Parathyroid adenoma (tissue), 2 donors: Measurements from ENCODE around the gene EOLA2.
A peak's percentile ranks its signal among the peaks of the same experiment; 100 is the strongest.
"Not testable (repeated sequence)": the region's sequence is repeated elsewhere in the genome, so short reads cannot be mapped to it uniquely, and the experiment has no call there.

Experiments used
- H2AFZ ChIP-seq: fragments of 300-600 bp; sonication (generic); one replicate; pipeline ENCODE4 v1.7.0; 2017; ENCODE audit warnings: antibody characterized with exemption, mild to moderate bottlenecking
- H3K27ac ChIP-seq: fragments of 300-600 bp; sonication (generic); one replicate; pipeline ENCODE4 v1.7.0; 2017
- H3K27me3 ChIP-seq: fragments of 300-600 bp; sonication (generic); one replicate; pipeline ENCODE4 v1.7.0; 2017; ENCODE audit warnings: low read length; ENCODE audit not compliant: control insufficient read depth, insufficient read depth
- H3K36me3 ChIP-seq: fragments of 300-600 bp; sonication (generic); one replicate; pipeline ENCODE4 v1.7.0; 2017; ENCODE audit warnings: low read length; ENCODE audit not compliant: control insufficient read depth, insufficient read depth
- H3K4me1 ChIP-seq: fragments of 300-600 bp; sonication (generic); one replicate; pipeline ENCODE4 v1.7.0; 2017; ENCODE audit warnings: control low read depth
- H3K4me2 ChIP-seq: fragments of 300-600 bp; sonication (generic); one replicate; pipeline ENCODE4 v1.7.0; 2017; ENCODE audit warnings: low read length
- H3K4me3 ChIP-seq: fragments of 300-600 bp; sonication (generic); one replicate; pipeline ENCODE4 v1.7.0; 2017; ENCODE audit warnings: low read depth, low read length
- H3K79me2 ChIP-seq: fragments of 300-600 bp; sonication (generic); one replicate; pipeline ENCODE4 v1.7.0; 2017; ENCODE audit warnings: control low read depth
- H3K9ac ChIP-seq: fragments of 300-600 bp; sonication (generic); one replicate; pipeline ENCODE4 v1.7.0; 2017; ENCODE audit warnings: mild to moderate bottlenecking
- H3K9me3 ChIP-seq: fragments of 300-600 bp; sonication (generic); one replicate; pipeline ENCODE4 v1.7.0; 2017; ENCODE audit warnings: low read length; ENCODE audit not compliant: control insufficient read depth
- TF ChIP-seq, protein P1 (sequence below): fragments of 300-600 bp; sonication (generic); IDR thresholded peaks from one replicate; pipeline ENCODE4 v1.7.0; 2017; ENCODE audit warnings: antibody characterized with exemption, mild to moderate bottlenecking
- donor health status: primary hyperparathyroidism.

Gene EOLA2

GRCh38 chrX:149949743-149950436, 11.6 kb upstream of the EOLA2 start:
- Histone ChIP-seq H2AFZ (peak overlapping the region; percentile 28), H3K36me3 (no peaks in the 10 kb centered on the region), H3K4me3 (no peak overlapping the region), H3K27ac (peak overlapping the region; percentile 85), H3K9me3 (no peaks in the 10 kb centered on the region), H3K79me2 (no peaks in the 10 kb centered on the region), H3K4me2 (no peak overlapping the region), H3K27me3 (no peaks in the 10 kb centered on the region), H3K4me1 (peaks cover 9% of the 10 kb centered on the region), H3K9ac (no peak overlapping the region)
- TF ChIP-seq, protein P1, sequence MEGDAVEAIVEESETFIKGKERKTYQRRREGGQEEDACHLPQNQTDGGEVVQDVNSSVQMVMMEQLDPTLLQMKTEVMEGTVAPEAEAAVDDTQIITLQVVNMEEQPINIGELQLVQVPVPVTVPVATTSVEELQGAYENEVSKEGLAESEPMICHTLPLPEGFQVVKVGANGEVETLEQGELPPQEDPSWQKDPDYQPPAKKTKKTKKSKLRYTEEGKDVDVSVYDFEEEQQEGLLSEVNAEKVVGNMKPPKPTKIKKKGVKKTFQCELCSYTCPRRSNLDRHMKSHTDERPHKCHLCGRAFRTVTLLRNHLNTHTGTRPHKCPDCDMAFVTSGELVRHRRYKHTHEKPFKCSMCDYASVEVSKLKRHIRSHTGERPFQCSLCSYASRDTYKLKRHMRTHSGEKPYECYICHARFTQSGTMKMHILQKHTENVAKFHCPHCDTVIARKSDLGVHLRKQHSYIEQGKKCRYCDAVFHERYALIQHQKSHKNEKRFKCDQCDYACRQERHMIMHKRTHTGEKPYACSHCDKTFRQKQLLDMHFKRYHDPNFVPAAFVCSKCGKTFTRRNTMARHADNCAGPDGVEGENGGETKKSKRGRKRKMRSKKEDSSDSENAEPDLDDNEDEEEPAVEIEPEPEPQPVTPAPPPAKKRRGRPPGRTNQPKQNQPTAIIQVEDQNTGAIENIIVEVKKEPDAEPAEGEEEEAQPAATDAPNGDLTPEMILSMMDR, result peak; percentile 7

GRCh38 chrX:149948016-149948415, 9.7 kb upstream of the EOLA2 start:
- Histone ChIP-seq H3K9me3 (no peaks in the 10 kb centered on the region), H3K4me3 (no peak overlapping the region), H3K9ac (no peak overlapping the region), H3K27ac (peak overlapping the region; percentile 85), H3K27me3 (no peaks in the 10 kb centered on the region), H3K4me1 (peaks cover 9% of the 10 kb centered on the region), H3K4me2 (no peak overlapping the region), H3K36me3 (no peaks in the 10 kb centered on the region), H3K79me2 (no peaks in the 10 kb centered on the region), H2AFZ (no peak overlapping the region)
- TF ChIP-seq, protein P1, result peak; percentile 16

DNA sequence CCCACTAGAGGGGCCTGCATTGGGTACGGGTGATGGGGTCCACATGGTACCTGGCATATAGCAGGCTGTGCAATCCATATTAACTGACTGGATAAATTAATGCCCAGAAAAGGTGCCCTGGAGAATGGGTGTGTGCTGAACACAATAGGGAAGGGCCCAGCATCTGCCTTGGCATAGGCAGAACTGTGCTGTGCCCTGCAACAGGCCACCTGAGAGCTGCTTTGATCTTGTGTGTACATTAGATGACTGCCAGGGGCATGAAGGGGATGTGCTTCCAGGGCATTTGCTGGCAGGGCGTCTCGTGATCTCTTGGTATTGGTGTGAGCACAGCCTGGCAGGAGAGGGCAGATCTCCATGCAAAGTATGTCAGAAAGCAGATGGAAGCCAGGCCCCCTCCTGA, 8.6 kb upstream of the EOLA2 start:
- not testable (repeated sequence) for H3K9ac ChIP-seq, H3K79me2 ChIP-seq, H3K27me3 ChIP-seq

DNA sequence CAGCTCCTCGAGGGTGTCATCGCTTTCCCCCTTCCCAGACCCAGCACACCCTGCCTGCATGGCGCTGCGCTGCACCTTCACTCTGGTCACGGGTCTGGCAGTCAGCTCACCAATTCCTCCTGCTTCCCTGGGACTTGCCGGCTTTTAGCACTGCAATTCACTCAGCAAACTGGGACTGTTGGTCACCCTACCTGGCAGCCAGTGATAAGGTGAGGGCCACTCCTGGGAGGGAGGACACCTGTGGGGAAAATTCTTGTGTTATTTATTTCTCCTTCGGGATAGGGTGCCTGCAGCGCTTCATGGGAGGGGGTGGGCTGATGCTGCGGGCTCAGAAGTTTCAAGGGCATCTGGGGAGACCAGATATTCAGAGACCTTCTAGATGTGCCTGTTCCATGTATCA, 7.5 kb upstream of the EOLA2 start:
- H3K27ac ChIP-seq, result peak overlapping the region; percentile 32
- H3K9me3 ChIP-seq, H3K4me3 ChIP-seq, H3K79me2 ChIP-seq, H2AFZ ChIP-seq, H3K9ac ChIP-seq, H3K4me1 ChIP-seq, H3K36me3 ChIP-seq, H3K4me2 ChIP-seq, H3K27me3 ChIP-seq: not testable (repeated sequence)

More for the DNA sequence above, 8.6 kb upstream of the EOLA2 start:
- H3K4me1 ChIP-seq, H3K27ac ChIP-seq, H2AFZ ChIP-seq, H3K36me3 ChIP-seq, H3K9me3 ChIP-seq, H3K4me2 ChIP-seq, H3K4me3 ChIP-seq: not testable (repeated sequence)

DNA sequence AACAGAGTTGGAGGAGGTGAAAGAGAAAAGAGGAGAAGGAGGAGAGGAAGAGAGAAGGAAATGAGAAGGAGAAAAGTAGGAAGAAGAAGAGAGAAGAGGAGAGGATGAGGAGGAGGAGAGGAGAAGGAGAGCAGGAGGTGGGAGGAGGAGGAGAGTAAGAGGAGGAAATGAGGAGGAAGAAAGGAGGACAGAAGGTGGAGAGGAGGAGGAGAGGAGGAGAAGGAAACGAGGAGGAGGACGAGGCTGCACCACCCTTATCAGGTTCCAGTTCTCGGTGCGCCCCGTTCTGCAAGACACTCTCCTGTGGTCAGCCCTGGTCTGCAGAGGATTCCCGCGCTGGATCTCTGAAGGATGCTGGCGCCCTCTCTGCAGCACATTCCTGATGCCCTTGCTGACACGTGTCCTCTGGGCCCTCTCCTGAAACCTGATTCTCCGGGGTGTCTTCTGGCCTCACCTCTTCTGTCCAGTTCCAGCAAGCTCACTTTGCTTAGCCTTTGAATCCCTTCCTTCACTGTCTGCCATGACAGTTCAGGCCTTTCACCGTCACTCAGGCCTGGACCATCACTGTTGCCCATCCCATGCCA, 6.9 kb upstream of the EOLA2 start:
- H3K9me3 ChIP-seq, H3K4me1 ChIP-seq, H3K79me2 ChIP-seq, H2AFZ ChIP-seq, H3K4me2 ChIP-seq, H3K9ac ChIP-seq, H3K36me3 ChIP-seq, H3K27me3 ChIP-seq, H3K4me3 ChIP-seq: not testable (repeated sequence)
- peak overlapping the region; percentile 32 for H3K27ac ChIP-seq

DNA sequence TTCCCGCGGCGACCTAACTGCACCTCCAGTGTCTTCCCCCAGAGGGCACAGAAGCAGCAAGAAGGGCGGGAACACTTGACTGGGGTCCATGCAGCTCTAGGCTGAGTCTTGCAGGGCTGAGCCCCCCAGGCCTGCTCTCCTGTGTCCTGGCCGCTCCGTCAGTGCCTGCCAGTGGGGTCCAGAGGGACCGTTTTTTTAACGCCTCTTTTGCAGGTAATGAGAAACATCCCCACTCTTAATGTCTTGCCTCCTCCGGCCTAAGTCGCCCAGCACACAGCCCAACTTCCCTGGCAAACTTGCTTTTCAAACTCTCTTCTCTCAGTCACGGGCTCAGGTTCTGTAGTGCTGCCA, 2.4 kb upstream of the EOLA2 start:
- H3K9ac ChIP-seq, H3K36me3 ChIP-seq, H2AFZ ChIP-seq, H3K9me3 ChIP-seq, H3K27me3 ChIP-seq, H3K4me1 ChIP-seq, H3K79me2 ChIP-seq, H3K4me3 ChIP-seq: not testable (repeated sequence)
- peak overlapping the region; percentile 35 for H3K4me2 ChIP-seq
- peak overlapping the region; percentile 91 for H3K27ac ChIP-seq
- TF ChIP-seq, protein P1, result peak; percentile 51
